Gastroesophageal sphincter (tissue), 3 donors: ENCODE measurements around the gene SHISA6.

Experiments
- EP300 ChIP-seq: sonication (generic); formaldehyde crosslinking; IDR thresholded peaks from one replicate; pipeline ENCODE4 v1.6.1; 2017; ENCODE audit warnings: antibody characterized with exemption, mild to moderate bottlenecking
- POLR2A ChIP-seq, 2 donors: fragments of 450-650 bp; IDR thresholded peaks; one replicate each; pipeline ENCODE4 v1.6.1; 2017; ENCODE audit warnings: antibody characterized with exemption in 2 of 2, mild to moderate bottlenecking in 2 of 2, moderate library complexity in 1 of 2
- POLR2AphosphoS5 ChIP-seq: sonication (generic); formaldehyde crosslinking; IDR thresholded peaks from one replicate; pipeline ENCODE4 v1.6.1; 2017; ENCODE audit warnings: antibody characterized with exemption
- TF ChIP-seq, protein P1 (sequence below), 4 experiments: fragments of 200-600 bp in 2 of 4; fragments of 450-650 bp in 2 of 4; sonication (generic) in 1 of 4; IDR thresholded peaks; one replicate each; pipeline ENCODE4 v1.5.1; 2017 to 2019; ENCODE audit warnings: antibody characterized with exemption in 4 of 4, mild to moderate bottlenecking in 2 of 4, moderate library complexity in 2 of 4

DNA sequence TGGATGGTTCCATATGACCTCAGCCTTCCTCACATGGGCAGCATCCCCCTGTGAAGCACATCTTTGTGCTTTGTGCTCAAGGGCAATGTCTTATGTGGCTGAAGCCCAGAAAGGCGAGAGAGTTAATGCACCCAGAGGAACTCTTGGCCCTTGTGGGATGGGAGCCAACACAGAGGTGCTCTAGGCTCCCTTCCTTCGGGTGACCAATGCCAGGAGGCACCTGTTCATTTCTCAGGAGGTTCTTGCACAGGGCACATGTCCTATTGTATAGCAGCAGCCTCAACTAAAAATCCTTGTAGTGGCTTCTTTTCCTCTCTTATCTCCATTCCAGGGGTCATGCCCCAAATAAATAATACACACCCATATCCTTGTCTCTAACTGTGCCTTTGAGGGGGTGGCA, 273.6 kb downstream of the SHISA6 start:
- TF ChIP-seq, protein P1, sequence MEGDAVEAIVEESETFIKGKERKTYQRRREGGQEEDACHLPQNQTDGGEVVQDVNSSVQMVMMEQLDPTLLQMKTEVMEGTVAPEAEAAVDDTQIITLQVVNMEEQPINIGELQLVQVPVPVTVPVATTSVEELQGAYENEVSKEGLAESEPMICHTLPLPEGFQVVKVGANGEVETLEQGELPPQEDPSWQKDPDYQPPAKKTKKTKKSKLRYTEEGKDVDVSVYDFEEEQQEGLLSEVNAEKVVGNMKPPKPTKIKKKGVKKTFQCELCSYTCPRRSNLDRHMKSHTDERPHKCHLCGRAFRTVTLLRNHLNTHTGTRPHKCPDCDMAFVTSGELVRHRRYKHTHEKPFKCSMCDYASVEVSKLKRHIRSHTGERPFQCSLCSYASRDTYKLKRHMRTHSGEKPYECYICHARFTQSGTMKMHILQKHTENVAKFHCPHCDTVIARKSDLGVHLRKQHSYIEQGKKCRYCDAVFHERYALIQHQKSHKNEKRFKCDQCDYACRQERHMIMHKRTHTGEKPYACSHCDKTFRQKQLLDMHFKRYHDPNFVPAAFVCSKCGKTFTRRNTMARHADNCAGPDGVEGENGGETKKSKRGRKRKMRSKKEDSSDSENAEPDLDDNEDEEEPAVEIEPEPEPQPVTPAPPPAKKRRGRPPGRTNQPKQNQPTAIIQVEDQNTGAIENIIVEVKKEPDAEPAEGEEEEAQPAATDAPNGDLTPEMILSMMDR (IDR thresholded peaks at IDR 0.05): no peak
- no peak for TF ChIP-seq POLR2A (IDR thresholded peaks at IDR 0.05)
- no peak for TF ChIP-seq POLR2AphosphoS5
- TF ChIP-seq EP300: no peak
